MM.1S (cell line): ENCODE data around the gene ATP5ME.

Experiments used
- DNase-seq: peaks from one replicate; pipeline ENCODE4 v3.0.0-alpha.2; 2015
- H2AFZ ChIP-seq: fragments of 300-600 bp; sonication (generic); 2 replicates; pipeline ENCODE4 v1.6.0; 2016; ENCODE audit warnings: antibody characterized with exemption, low read length
- H3F3A ChIP-seq: fragments of 300-600 bp; sonication (generic); 2 replicates; pipeline ENCODE4 v1.6.1; 2016; ENCODE audit warnings: mild to moderate bottlenecking, antibody characterized with exemption, low read length, moderate library complexity, mixed read lengths; ENCODE audit not compliant: insufficient read depth
- H3K27ac ChIP-seq: fragments of 300-600 bp; sonication (generic); 2 replicates; pipeline ENCODE4 v1.5.1; 2016; ENCODE audit warnings: mild to moderate bottlenecking, low read length
- H3K27me3 ChIP-seq: fragments of 300-600 bp; sonication (generic); replicated peaks from 2 replicates; pipeline ENCODE4 v1.6.0; 2016; ENCODE audit warnings: low read length; ENCODE audit not compliant: insufficient read depth
- H3K36me3 ChIP-seq: fragments of 300-600 bp; sonication (generic); replicated peaks from 2 replicates; pipeline ENCODE4 v1.6.1; 2016; ENCODE audit warnings: mild to moderate bottlenecking, low read length, mixed read lengths; ENCODE audit not compliant: insufficient read depth
- H3K4me1 ChIP-seq: fragments of 300-600 bp; sonication (generic); 2 replicates; pipeline ENCODE4 v1.6.1; 2016; ENCODE audit warnings: low read length, mixed read lengths
- H3K4me2 ChIP-seq: fragments of 300-600 bp; sonication (generic); 2 replicates; pipeline ENCODE4 v1.6.0; 2016; ENCODE audit warnings: low read depth, low read length
- H3K4me3 ChIP-seq: fragments of 300-600 bp; sonication (generic); 2 replicates; pipeline ENCODE4 v1.5.1; 2016; ENCODE audit warnings: low read length, mixed read lengths
- H3K79me2 ChIP-seq: fragments of 300-600 bp; sonication (generic); 2 replicates; pipeline ENCODE4 v1.6.1; 2016; ENCODE audit warnings: mixed run types, low read length, mixed read lengths
- H3K9ac ChIP-seq: fragments of 300-600 bp; sonication (generic); 2 replicates; pipeline ENCODE4 v1.6.1; 2016; ENCODE audit warnings: low read length, mixed read lengths
- H3K9me2 ChIP-seq: fragments of 300-600 bp; sonication (generic); replicated peaks from 2 replicates; pipeline ENCODE4 v1.6.1; 2016; ENCODE audit warnings: mild to moderate bottlenecking, low read length, mixed read lengths; ENCODE audit not compliant: insufficient read depth
- H3K9me3 ChIP-seq: fragments of 300-600 bp; sonication (generic); replicated peaks from 2 replicates; pipeline ENCODE4 v1.6.1; 2016; ENCODE audit warnings: mild to moderate bottlenecking, low read length, mixed read lengths; ENCODE audit not compliant: insufficient read depth
- H4K20me1 ChIP-seq: fragments of 300-600 bp; sonication (generic); 2 replicates; pipeline ENCODE4 v1.6.1; 2016; ENCODE audit warnings: mild to moderate bottlenecking, low read length, moderate library complexity, mixed read lengths; ENCODE audit not compliant: insufficient read depth
- EZH2 ChIP-seq: fragments of 300-600 bp; sonication (generic); optimal IDR thresholded peaks from 2 replicates; pipeline ENCODE3; 2017; ENCODE audit warnings: low read depth, mild to moderate bottlenecking, antibody characterized with exemption, low read length, mixed read lengths
- EZH2phosphoT487 ChIP-seq: fragments of 300-600 bp; sonication (generic); IDR thresholded peaks from 2 replicates; pipeline ENCODE4 v1.6.1; 2018; ENCODE audit warnings: antibody characterized with exemption, low read length
- TF ChIP-seq, protein P1 (sequence below): fragments of 300-600 bp; sonication (generic); IDR thresholded peaks from 2 replicates; pipeline ENCODE4 v1.5.1; 2016; ENCODE audit warnings: antibody characterized with exemption, low read length, mixed read lengths

ATP5ME gene

DNA sequence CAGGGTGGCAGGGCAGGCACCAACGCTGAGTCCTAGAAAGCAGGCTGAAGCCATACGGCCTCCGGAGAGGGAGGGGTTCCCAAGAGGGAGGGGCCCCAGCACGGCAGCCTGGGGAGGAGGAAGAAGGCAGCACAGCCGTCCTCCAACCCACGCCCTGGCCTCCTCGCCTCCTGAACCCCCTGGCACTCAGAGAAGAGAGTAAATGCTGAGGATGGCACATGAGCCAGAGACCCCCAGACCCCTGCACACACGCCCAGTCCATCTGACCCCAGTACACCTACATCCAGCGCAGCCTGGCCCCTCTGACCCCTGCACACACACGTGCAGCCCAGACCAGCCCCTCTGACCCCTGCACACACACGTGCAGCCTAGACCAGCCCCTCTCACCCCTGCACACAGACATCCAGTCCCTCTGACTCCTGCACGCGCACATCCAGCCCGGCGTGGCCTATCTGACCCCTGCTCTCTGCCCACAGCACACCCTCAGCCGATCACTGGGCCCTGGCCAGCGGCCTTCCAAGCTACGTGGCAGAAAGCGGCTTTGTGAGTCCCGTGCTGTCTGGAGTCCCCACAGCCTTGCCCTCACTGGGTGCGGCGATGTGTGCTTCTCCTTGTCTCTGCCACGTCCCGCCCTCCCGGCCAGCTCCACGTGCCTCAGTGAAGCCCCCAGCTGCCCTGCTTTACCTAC, 18.5 kb downstream of the ATP5ME start:
- no peak overlapping the region for H3K27ac ChIP-seq
- H3K4me3 ChIP-seq, result no peak overlapping the region
- DNase-seq, result no peak
- H3K4me2 ChIP-seq, result no peak overlapping the region
- H3K79me2 ChIP-seq, result no peaks in the 10 kb centered on the region
- no peaks in the 10 kb centered on the region for H3K27me3 ChIP-seq
- H3F3A ChIP-seq, result no peaks in the 10 kb centered on the region
- H3K36me3 ChIP-seq, result no peaks in the 10 kb centered on the region
- H3K9ac ChIP-seq, result no peak overlapping the region
- H3K9me3 ChIP-seq, result no peaks in the 10 kb centered on the region
- H4K20me1 ChIP-seq, result no peaks in the 10 kb centered on the region
- no peaks in the 10 kb centered on the region for H3K4me1 ChIP-seq
- TF ChIP-seq EZH2phosphoT487 (no peak), EZH2 (no peak)
- TF ChIP-seq, protein P1, sequence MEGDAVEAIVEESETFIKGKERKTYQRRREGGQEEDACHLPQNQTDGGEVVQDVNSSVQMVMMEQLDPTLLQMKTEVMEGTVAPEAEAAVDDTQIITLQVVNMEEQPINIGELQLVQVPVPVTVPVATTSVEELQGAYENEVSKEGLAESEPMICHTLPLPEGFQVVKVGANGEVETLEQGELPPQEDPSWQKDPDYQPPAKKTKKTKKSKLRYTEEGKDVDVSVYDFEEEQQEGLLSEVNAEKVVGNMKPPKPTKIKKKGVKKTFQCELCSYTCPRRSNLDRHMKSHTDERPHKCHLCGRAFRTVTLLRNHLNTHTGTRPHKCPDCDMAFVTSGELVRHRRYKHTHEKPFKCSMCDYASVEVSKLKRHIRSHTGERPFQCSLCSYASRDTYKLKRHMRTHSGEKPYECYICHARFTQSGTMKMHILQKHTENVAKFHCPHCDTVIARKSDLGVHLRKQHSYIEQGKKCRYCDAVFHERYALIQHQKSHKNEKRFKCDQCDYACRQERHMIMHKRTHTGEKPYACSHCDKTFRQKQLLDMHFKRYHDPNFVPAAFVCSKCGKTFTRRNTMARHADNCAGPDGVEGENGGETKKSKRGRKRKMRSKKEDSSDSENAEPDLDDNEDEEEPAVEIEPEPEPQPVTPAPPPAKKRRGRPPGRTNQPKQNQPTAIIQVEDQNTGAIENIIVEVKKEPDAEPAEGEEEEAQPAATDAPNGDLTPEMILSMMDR, result no peak
- H3K9me2 ChIP-seq, result no peaks in the 10 kb centered on the region
- H2AFZ ChIP-seq, result no peak overlapping the region

DNA sequence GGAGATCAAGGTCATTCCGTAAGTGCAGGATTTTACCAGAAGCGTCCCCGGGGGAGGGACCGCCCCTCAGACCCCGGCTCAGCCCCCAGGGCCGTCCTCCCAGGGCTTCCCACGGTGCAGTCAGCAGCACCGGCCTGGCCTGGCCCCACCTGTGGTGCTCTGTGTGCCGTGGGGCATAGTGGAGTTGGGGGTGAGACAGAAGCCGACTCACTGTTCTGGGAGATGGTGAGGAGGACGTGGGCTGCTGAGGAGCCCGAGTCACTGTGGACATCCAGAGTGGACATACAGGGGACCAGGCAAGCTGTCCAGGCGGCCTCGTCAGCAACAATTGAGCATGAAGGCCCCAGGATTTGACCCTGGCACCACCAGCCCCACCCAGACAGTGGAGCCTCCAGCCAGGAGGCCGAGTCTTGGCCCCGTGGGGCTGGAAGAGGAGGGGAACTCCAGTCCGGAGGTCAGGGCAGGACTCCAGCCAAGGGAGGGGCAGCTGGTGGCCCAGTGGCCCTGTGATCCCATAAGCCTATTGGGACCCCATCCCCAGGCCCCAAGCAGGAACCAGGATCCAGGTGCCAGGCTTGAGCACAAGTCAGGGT, 19.1 kb downstream of the ATP5ME start:
- Histone ChIP-seq H3K4me1 (no peaks in the 10 kb centered on the region), H3K9me3 (no peaks in the 10 kb centered on the region), H3K79me2 (no peaks in the 10 kb centered on the region), H3K4me2 (no peak overlapping the region), H4K20me1 (no peaks in the 10 kb centered on the region), H3K9ac (no peak overlapping the region), H3F3A (no peaks in the 10 kb centered on the region), H3K4me3 (no peak overlapping the region), H3K36me3 (no peaks in the 10 kb centered on the region), H3K9me2 (no peaks in the 10 kb centered on the region), H3K27ac (no peak overlapping the region), H3K27me3 (no peaks in the 10 kb centered on the region), H2AFZ (no peak overlapping the region)
- no peak for DNase-seq
- TF ChIP-seq EZH2phosphoT487, result no peak

GRCh38 chr4:654503-654845, 19.6 kb downstream of the ATP5ME start:
- Histone ChIP-seq H3K36me3 (no peaks in the 10 kb centered on the region), H3K9ac (no peak overlapping the region), H3K4me3 (no peak overlapping the region), H3K79me2 (no peaks in the 10 kb centered on the region), H3K4me1 (no peaks in the 10 kb centered on the region), H3K27ac (no peak overlapping the region), H3F3A (no peaks in the 10 kb centered on the region), H2AFZ (no peak overlapping the region), H3K4me2 (no peak overlapping the region), H3K9me2 (no peaks in the 10 kb centered on the region), H4K20me1 (no peaks in the 10 kb centered on the region), H3K9me3 (no peaks in the 10 kb centered on the region), H3K27me3 (no peaks in the 10 kb centered on the region)
- no peak for TF ChIP-seq EZH2
- TF ChIP-seq, protein P1, result no peak
- no peak for DNase-seq

DNA sequence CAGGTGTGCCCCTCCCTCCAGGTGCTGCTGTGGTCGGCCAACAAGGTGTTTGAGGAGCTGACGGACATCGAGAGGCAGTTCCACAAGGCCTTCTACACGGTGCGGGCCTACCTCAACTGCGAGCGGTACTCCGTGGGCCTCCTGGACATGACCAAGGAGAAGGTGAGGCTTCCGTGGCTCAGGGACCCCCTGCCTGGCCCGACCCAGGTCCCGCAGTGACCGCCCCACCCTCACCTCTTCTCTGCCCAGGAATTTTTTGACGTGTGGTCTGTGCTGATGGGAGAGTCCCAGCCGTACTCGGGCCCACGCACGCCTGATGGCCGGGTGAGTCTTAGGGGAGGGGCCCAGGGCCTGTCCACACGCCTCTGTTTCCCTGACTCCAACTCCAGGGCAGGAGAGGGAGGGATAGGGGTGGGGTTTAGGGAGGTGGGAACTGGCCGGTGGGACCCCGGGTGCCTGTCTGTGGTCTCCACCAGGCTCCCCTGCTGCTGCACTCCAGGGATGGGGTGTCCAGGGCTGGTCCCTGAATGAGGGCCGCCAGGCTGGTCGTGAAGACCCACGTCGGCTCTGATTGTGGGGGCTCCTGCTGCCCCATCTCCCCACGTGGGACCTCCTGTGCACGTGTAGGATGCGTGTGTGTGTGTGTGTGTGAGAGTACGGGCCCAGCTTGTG, 20.1 kb downstream of the ATP5ME start:
- no peak overlapping the region for H2AFZ ChIP-seq
- no peaks in the 10 kb centered on the region for H3K27me3 ChIP-seq
- no peaks in the 10 kb centered on the region for H3K36me3 ChIP-seq
- no peaks in the 10 kb centered on the region for H3K9me3 ChIP-seq
- H3K9ac ChIP-seq, result no peak overlapping the region
- no peaks in the 10 kb centered on the region for H4K20me1 ChIP-seq
- H3K79me2 ChIP-seq, result no peaks in the 10 kb centered on the region
- no peak overlapping the region for H3K4me3 ChIP-seq
- no peaks in the 10 kb centered on the region for H3K4me1 ChIP-seq
- no peak for DNase-seq
- H3K27ac ChIP-seq, result no peak overlapping the region
- H3F3A ChIP-seq, result no peaks in the 10 kb centered on the region
- no peak overlapping the region for H3K4me2 ChIP-seq
- TF ChIP-seq EZH2phosphoT487 (no peak), EZH2 (no peak)
- TF ChIP-seq, protein P1, result no peak
- H3K9me2 ChIP-seq, result no peaks in the 10 kb centered on the region
